GM10248 (cell line): Measurements from ENCODE around the gene UNC5A.

ENCODE experiments used
- CTCF ChIA-PET: fragments of 300-600 bp; sonication (Branson Sonifier 250); formaldehyde crosslinking; extraction: SDS; loops from one replicate; lab custom pipeline; 2021; ENCODE audit warnings: antibody characterized with exemption; lab: Yijun Ruan, JAX
- POLR2A ChIA-PET: fragments of 350-650 bp; sonication (Branson Sonifier 250); formaldehyde crosslinking; extraction: SDS; loops from one replicate; lab custom pipeline; 2020; ENCODE audit warnings: antibody characterized with exemption; lab: Yijun Ruan, JAX
- DNase-seq: peaks from one replicate; pipeline ENCODE4 v3.0.0; 2012; ENCODE audit errors: extremely low spot score
- TF ChIP-seq, protein P1 (sequence below): IDR thresholded peaks from 2 replicates; pipeline ENCODE4 v1.5.1; 2012; ENCODE audit warnings: mild to moderate bottlenecking, low read depth; ENCODE audit errors: extremely low read depth, missing control alignments, control extremely low read depth

The UNC5A gene

DNA sequence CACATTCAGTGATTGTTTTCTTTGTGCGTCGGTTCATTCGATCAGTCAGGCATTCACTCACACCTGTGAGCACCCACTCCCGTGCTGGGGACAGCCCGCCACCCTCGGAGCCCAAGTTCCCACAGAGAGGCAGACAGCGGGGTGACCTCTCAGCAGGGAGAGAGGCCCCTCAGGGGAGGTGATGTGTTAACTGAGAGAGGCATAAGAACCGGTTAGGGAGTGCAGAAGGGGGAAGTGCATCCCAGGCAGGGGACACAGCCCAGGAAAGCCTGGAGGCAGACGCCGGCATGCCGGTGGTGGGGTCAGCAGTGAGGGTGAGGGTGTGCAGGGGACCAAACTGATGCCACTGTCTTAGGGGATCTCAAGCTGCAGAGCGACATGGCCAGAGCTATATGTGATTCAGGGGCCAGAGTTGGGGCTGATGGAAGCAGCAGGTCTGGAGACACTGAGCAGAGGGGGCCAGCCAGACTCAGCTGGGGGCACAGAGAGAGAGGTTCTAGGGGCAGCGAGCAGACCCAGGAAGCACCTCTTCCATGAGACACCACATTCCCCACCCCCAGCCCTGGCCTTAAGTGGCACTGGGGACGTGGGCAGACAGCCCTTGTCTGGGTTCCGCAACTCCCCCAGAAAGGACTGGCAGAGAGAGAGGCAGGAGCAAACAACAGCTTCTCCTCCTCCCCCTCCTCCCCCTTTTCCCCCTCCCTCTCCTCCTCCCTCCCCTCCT is 52.8 kb downstream of the UNC5A start:
- DNase-seq: no peak
- TF ChIP-seq, protein P1, sequence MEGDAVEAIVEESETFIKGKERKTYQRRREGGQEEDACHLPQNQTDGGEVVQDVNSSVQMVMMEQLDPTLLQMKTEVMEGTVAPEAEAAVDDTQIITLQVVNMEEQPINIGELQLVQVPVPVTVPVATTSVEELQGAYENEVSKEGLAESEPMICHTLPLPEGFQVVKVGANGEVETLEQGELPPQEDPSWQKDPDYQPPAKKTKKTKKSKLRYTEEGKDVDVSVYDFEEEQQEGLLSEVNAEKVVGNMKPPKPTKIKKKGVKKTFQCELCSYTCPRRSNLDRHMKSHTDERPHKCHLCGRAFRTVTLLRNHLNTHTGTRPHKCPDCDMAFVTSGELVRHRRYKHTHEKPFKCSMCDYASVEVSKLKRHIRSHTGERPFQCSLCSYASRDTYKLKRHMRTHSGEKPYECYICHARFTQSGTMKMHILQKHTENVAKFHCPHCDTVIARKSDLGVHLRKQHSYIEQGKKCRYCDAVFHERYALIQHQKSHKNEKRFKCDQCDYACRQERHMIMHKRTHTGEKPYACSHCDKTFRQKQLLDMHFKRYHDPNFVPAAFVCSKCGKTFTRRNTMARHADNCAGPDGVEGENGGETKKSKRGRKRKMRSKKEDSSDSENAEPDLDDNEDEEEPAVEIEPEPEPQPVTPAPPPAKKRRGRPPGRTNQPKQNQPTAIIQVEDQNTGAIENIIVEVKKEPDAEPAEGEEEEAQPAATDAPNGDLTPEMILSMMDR: no peak
- CTCF ChIA-PET: no interaction called here
- POLR2A ChIA-PET: no interaction called here

DNA sequence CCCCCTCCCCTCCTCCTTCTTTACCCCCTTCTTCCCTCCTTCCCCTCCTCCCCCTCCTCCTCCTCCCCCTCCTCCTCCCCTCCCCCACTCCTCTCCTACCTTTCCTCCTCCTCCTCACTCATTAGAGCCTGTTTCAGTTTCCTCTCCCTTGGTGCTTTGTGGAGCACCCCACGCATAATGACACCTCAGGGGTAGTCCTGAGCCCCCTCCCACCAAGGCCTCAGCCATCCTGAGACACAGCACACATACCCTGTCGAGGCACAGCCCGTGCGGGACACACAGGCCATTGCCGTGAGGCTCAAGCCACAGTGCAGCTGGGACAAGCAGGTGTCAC is 53.4 kb downstream of the UNC5A start:
- POLR2A ChIA-PET: no interaction called here

DNA sequence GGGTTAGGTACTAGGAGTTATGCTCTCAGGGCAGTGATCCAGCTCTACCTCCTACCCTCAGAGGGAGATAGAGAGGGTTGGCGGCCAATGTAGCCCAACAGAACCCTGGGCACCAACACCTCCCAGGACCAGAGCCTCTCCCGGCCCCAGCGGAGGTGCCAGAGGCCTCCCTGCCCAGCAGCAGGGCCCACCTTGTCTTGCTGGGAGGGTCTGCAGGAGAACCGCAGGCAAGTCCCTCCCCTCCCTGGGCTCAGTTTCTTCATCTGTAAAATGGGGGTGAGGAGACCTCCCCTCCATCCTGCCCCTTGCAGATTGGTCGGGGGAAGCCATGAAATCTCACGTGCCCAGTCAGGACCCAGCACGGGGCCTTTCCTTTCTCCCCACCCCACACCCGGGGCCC is 54.4 kb downstream of the UNC5A start:
- POLR2A ChIA-PET: no interaction called here
- no peak for DNase-seq
- TF ChIP-seq, protein P1: no peak
- CTCF ChIA-PET: no interaction called here

More for the DNA sequence above, 53.4 kb downstream of the UNC5A start:
- CTCF ChIA-PET: no interaction called here
- TF ChIP-seq, protein P1: no peak
- no peak for DNase-seq

DNA sequence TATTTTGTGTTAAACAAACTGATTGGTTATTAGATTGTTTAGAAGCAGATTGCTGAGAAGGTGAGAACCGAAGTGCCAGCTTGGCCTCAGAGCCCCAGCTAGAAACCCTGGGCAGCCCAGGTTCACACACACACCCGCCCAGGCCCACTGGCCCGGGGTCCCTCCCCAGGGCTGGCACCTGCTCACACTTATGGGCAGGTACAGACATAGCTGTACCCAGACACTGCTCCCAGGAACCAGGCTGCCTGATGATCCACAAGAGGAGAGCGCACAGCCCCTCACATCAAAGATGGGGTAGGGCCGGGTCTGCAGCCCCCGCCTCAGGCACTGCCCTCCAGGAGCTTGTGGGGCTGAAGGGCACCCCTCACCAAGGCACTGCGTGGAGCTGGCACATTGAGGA is 55.6 kb downstream of the UNC5A start:
- CTCF ChIA-PET: interaction anchor here (1.1 to 2.0 kb wide), 2 partner anchors 10 to 13 kb away, joined by 3 to 5 read pairs; no protein-coding TSS in a partner anchor
- POLR2A ChIA-PET: no interaction called here
- TF ChIP-seq, protein P1: no peak
- no peak for DNase-seq

DNA sequence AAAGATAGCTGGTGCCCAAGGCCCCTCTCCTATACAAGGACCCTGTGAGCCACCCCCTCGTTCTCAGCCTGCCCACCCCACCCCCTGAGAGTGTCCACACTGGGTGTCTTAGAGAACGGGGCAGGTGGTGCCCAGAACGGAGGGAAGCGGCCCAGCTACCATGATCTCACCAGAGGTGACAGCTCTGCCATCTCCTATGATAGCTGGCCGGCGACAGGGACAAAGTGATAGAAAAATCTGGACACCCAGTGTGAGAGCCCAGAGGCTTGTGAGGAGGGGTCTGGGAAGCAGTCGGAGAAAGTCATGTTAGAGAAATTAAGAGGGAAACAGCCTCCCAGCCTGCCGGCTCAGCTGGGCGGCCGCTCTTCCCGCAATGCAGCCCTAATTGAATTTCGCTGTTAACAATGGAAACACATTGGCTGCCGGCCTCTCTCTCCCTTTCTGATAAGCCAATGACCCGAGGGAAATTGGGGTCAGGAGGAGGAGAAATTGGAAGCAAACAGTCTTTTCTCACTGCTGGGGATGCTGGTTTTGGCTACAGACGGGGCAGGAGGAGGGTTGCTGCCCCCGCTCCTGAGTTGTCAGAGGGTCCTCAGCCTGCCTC is 56.5 kb downstream of the UNC5A start:
- ChIA-PET CTCF (interaction anchor here (1.1 to 2.0 kb wide), 2 partner anchors 9 to 14 kb away, joined by 3 to 5 read pairs; no protein-coding TSS in a partner anchor), POLR2A (no interaction called here)
- TF ChIP-seq, protein P1: no peak
- no peak for DNase-seq

DNA sequence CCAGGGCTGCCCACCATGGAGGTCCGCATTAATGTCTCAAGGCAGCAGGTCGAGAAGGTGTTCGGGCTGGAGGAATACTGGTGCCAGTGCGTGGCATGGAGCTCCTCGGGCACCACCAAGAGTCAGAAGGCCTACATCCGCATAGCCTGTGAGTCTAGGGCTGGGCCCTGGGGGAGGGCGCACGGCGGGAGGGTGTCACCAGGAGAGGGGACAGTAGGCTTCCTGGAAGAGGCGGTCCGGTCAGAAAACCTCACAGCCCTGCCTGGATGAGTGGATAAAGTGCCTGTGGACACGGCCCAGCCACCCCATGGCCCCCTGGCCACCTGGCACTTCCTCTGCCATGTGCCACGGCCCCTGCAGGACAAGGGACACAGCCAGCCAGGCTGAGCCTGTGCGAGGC is 57.8 kb downstream of the UNC5A start:
- DNase-seq: no peak
- ChIA-PET CTCF (interaction anchor here (2.0 kb wide), 1 partner anchor 8 kb away, joined by 5 read pairs; no protein-coding TSS in a partner anchor), POLR2A (no interaction called here)
- TF ChIP-seq, protein P1: no peak
